ENCODE measurements around the gene ANKRD66.
A peak's percentile ranks its signal among the peaks of the same experiment; 100 is the strongest.

Gene ANKRD66

GRCh38 chr6:46776070-46776712 is 29.5 kb downstream of the ANKRD66 start:
- Mint-ChIP-seq H3K36me3 (ENCODE audit: low read depth) (no peaks in the 10 kb centered on the region), H3K27ac (no peak overlapping the region), H3K9me3 (no peaks in the 10 kb centered on the region), H3K4me3 (no peak overlapping the region), H3K4me1 (no peaks in the 10 kb centered on the region), H3K27me3 (ENCODE audit: low read depth) (no peaks in the 10 kb centered on the region)
- TF ChIP-seq CTCF (IDR thresholded peaks at IDR 0.05; ENCODE audit: unreplicated experiment in 3 of 3), result no peak

GRCh38 chr6:46777476-46778346 is 31.0 kb downstream of the ANKRD66 start:
- Mint-ChIP-seq H3K27me3 (ENCODE audit: low read depth) (no peaks in the 10 kb centered on the region), H3K4me3 (no peak overlapping the region), H3K9me3 (no peaks in the 10 kb centered on the region), H3K36me3 (ENCODE audit: low read depth) (no peaks in the 10 kb centered on the region), H3K4me1 (no peaks in the 10 kb centered on the region), H3K27ac (no peak overlapping the region)
- no peak for TF ChIP-seq CTCF (IDR thresholded peaks at IDR 0.05; ENCODE audit: unreplicated experiment in 3 of 3)

GRCh38 chr6:46781478-46782378 is 35.0 kb downstream of the ANKRD66 start:
- Mint-ChIP-seq H3K27me3 (ENCODE audit: low read depth) (no peaks in the 10 kb centered on the region), H3K4me1 (no peaks in the 10 kb centered on the region), H3K36me3 (ENCODE audit: low read depth) (no peaks in the 10 kb centered on the region), H3K27ac (no peak overlapping the region), H3K9me3 (no peaks in the 10 kb centered on the region), H3K4me3 (no peak overlapping the region)
- peak; percentile 78 to 83 (median 80) for TF ChIP-seq CTCF (IDR thresholded peaks at IDR 0.05; ENCODE audit: unreplicated experiment in 3 of 3)

GRCh38 chr6:46784535-46784934 is 37.8 kb downstream of the ANKRD66 start:
- H3K36me3 Mint-ChIP-seq (ENCODE audit: low read depth), result no peaks in the 10 kb centered on the region

More at GRCh38 chr6:46784535-46784934, 37.8 kb downstream of the ANKRD66 start:
- H3K27ac Mint-ChIP-seq, result no peak overlapping the region
- H3K9me3 Mint-ChIP-seq, result no peaks in the 10 kb centered on the region
- no peak overlapping the region for H3K4me3 Mint-ChIP-seq
- no peak for TF ChIP-seq CTCF (IDR thresholded peaks at IDR 0.05; ENCODE audit: unreplicated experiment in 3 of 3)
- no peaks in the 10 kb centered on the region for H3K4me1 Mint-ChIP-seq
- no peaks in the 10 kb centered on the region for H3K27me3 Mint-ChIP-seq (ENCODE audit: low read depth)

Data from nephron (organoid).